Measurements from ENCODE around the gene KBTBD3. TPM values are rescaled to one million over a fixed set of nuclear protein-coding genes. Genes with fewer than 3 reads are reported as not detected.

Gene KBTBD3
- 4.6 and 4.9 TPM in 2 replicates for total RNA-seq

DNA sequence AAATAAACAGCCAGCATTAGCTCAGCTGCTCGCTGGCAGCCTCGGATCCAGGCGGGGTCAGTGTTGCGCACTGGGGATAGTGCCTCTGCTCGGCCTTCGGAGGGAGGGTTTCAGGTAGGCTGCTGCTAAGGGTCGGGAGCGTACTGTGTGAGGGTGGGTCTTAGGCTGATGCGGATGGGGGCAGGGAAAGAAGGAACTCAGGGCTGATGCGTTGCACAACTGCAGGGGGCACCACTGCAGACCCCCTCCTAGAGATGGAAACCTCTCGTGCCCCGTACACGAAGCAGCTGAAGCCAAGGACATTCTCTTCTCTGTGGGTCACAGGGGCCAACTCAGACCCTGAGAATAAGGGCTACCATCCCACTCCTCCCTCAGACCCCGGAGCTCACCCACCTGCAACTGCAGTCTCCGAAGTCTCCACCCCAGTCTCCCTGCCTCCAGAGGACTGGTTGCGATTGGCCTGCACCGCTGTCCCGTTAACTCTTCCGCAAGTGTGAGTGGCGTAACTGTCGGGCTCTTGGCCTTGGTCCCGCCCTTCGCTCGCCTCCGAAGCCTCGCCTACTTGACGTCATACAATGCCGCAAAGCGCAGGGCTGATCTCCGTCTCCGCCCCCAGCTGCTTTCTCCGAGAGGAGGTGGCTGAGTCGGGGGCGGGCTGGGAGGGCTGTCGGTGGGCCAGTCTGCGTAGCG lies at the start of gene KBTBD3:
KBTBD3 (minus strand) TSS at position 429 of the 690 bp plus-strand sequence. CDS start 18,250 bp downstream, outside the sequence.

GRCh38 chr11:106077609-106078455 lies 685 bp upstream of the KBTBD3 start, which contains the start of gene AASDHPPT:
Gene AASDHPPT, plus strand, starts transcription at chr11:106077662. Its CDS starts 49 bp downstream, at chr11:106077711.

GRCh38 chr11:106021967-106022794 lies 55.0 kb downstream of the KBTBD3 start, which contains the start of gene MSANTD4:
Gene MSANTD4, minus strand, starts transcription at chr11:106022240. Its CDS starts 11,323 bp downstream, at chr11:106010917.

Other genes starting within 250 kb of the KBTBD3 start
- 43.1 and 48.3 TPM in 2 replicates for gene MSANTD4, start 55.1 kb downstream of the KBTBD3 start, total RNA-seq
- 38.2 and 42.1 TPM in 2 replicates for gene AASDHPPT, start 315 bp upstream of the KBTBD3 start, total RNA-seq

Data from smooth muscle cell of bladder (primary cell).